Skeletal muscle satellite cell (primary cell): ENCODE results near the gene NCBP3.

Source experiments
- H3K27me3 ChIP-seq: 2 replicates; pipeline ENCODE4 v1.7.0; 2013; ENCODE audit warnings: low read length; ENCODE audit not compliant: control insufficient read depth, insufficient read depth
- H3K36me3 ChIP-seq: 2 replicates; pipeline ENCODE4 v1.7.0; 2013; ENCODE audit warnings: mild to moderate bottlenecking, control low read depth, low read length; ENCODE audit not compliant: insufficient read depth
- H3K4me1 ChIP-seq: 2 replicates; pipeline ENCODE4 v1.7.0; 2013; ENCODE audit warnings: low read length; ENCODE audit not compliant: control insufficient read depth, insufficient read depth
- H3K4me2 ChIP-seq: 2 replicates; pipeline ENCODE4 v1.7.0; 2013; ENCODE audit warnings: mild to moderate bottlenecking, low read length
- H3K4me3 ChIP-seq: 2 replicates; pipeline ENCODE4 v1.7.0; 2013; ENCODE audit warnings: low read length
- H3K9ac ChIP-seq: 2 replicates; pipeline ENCODE4 v1.7.0; 2013; ENCODE audit warnings: mild to moderate bottlenecking, low read depth, low read length, moderate library complexity
- H3K9me3 ChIP-seq: replicated peaks from 2 replicates; pipeline ENCODE4 v1.7.0; 2013; ENCODE audit warnings: mild to moderate bottlenecking, control low read depth, low read length

The NCBP3 gene

GRCh38 chr17:3759597-3760216, 86.3 kb downstream of the NCBP3 start:
- Histone ChIP-seq H3K4me3 (no peak overlapping the region), H3K27me3 (no peaks in the 10 kb centered on the region), H3K4me1 (no peaks in the 10 kb centered on the region)

DNA sequence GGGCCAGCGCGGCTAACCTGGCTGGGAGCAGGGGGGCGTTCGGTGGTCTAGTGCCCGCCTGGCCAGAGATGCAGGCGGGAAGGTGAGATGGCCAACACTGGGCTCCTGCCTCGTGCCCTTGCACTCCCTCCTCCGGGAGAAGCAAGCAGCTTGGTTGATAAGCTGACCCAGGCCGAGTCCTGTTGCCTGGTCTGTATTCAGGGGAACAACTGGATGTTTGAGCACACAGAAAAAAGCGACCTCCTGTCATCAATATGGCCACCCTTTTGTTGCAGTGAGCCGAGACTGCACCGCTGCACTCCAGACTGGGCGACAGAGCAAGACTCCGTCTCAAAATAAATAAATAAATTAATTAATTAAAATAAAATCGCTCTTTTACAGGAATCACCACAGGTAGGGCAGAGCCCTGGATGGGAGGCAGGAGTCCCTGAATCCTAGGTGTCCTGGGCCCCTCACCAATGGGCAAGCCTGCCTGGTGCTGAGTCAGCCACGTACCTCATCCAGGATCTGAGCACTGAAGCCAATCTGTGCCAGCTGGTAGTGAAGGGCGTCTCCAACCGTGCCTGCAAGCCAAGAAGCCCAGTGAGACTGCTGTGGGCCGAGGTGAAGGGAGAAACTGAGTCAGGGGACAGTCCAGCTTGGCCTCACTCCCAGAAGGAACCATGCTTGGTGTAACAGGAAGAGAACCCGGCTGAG, 90.6 kb downstream of the NCBP3 start:
- H3K4me2 ChIP-seq = no peak overlapping the region
- no peak overlapping the region for H3K4me3 ChIP-seq
- peaks cover 12% of the 10 kb centered on the region for H3K27me3 ChIP-seq
- no peak overlapping the region for H3K9ac ChIP-seq
- peaks cover 5% of the 10 kb centered on the region for H3K9me3 ChIP-seq
- H3K36me3 ChIP-seq = no peaks in the 10 kb centered on the region
- H3K4me1 ChIP-seq = no peaks in the 10 kb centered on the region

More at GRCh38 chr17:3759597-3760216, 86.3 kb downstream of the NCBP3 start:
- Histone ChIP-seq H3K9me3 (peaks cover 5% of the 10 kb centered on the region), H3K9ac (no peak overlapping the region), H3K4me2 (no peak overlapping the region), H3K36me3 (no peaks in the 10 kb centered on the region)

DNA sequence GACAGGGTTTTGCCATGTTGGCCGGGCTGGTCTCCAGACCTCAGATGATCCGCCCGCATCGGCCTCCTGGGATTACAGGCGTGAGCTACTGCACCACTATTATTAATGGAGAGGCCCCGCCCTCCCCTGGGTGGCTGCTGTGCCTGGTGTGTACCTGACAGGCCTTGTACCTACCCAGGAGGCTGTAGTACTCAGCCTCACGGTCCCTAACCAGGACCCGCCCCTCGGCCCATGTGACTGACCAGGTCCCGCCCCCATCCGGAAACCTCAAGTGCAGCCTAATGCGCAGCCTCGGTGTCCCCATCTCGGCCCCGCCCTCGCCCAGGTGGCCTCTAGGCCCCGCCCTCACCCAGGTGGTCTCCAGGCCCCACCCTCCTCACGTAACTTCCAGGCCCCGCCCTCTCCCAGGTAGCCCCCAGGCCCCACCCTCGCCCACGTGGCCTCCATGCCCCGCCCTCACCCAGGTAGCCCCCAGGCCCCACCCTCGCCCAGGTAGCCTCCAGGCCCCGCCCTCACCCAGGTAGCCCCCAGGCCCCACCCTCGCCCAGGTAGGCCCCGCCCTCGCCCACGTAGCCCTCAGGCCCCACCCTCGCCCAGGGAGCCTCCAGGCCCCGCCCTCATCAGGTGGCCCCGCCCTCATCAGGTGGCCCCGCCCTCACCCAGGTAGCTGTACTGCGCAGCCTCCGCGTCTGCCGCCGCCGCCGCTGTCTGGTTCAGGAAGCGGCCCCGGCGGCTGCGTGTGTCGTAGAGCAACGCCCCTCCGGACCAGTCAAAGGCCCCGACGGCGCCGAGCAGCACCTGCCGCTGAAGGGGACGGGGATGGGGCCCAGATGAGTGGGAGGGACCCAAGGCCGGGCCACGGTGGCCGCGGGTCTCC, 91.3 kb downstream of the NCBP3 start:
- H3K9me3 ChIP-seq = peaks cover 5% of the 10 kb centered on the region
- H3K4me2 ChIP-seq = no peak overlapping the region
- H3K4me3 ChIP-seq = no peak overlapping the region
- H3K9ac ChIP-seq = no peak overlapping the region
- no peaks in the 10 kb centered on the region for H3K4me1 ChIP-seq
- no peaks in the 10 kb centered on the region for H3K36me3 ChIP-seq
- H3K27me3 ChIP-seq = peaks cover 18% of the 10 kb centered on the region

DNA sequence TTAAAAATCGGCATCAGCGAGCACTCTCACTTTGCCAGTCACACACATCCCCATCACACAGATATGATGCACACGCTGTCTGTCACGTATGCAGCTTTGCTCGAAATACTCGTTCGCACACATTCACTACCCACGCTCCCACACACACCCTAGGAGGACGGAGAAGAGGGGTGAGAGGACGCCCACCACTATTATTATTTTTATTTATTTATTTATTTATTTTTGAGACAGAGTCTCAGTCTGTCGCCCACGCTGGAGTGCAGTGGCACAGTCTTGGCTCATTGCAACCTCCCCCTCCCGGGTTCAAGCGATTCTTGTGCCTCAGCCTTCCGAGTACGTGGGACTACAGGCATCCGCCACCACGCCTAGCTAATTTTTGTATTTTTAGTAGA, 92.0 kb downstream of the NCBP3 start:
- Histone ChIP-seq H3K9ac (no peak overlapping the region), H3K27me3 (peaks cover 18% of the 10 kb centered on the region), H3K4me1 (no peaks in the 10 kb centered on the region)

GRCh38 chr17:3753624-3754023, 92.4 kb downstream of the NCBP3 start:
- Histone ChIP-seq H3K9ac (no peak overlapping the region), H3K4me1 (no peaks in the 10 kb centered on the region), H3K9me3 (no peaks in the 10 kb centered on the region), H3K4me3 (no peak overlapping the region), H3K4me2 (no peak overlapping the region), H3K27me3 (peaks cover 18% of the 10 kb centered on the region), H3K36me3 (no peaks in the 10 kb centered on the region)

More for the DNA sequence above, 92.0 kb downstream of the NCBP3 start:
- Histone ChIP-seq H3K4me3 (no peak overlapping the region), H3K9me3 (no peaks in the 10 kb centered on the region), H3K4me2 (no peak overlapping the region), H3K36me3 (no peaks in the 10 kb centered on the region)
